DND-41 (cell line): ENCODE data around the gene NEBL.

Source experiments
- ATAC-seq: fragments of 200-7000 bp; cut with Tn5 transposase; 3 replicates; pipeline ENCODE4 v1.9.1; 2021; ENCODE audit warnings: low read depth; ENCODE audit not compliant: insufficient read depth
- DNase-seq: peaks from one replicate; pipeline ENCODE4 v3.0.0-alpha.2; 2020
- H2AFZ ChIP-seq: 2 replicates; pipeline ENCODE4 v1.6.0; 2012; ENCODE audit warnings: low read depth, low read length
- H3K27ac ChIP-seq: 2 replicates; pipeline ENCODE4 v1.5.1; 2012; ENCODE audit warnings: low read length, inconsistent platforms
- H3K27me3 ChIP-seq: fragments of 200-600 bp; sonication (generic); 2 replicates; pipeline ENCODE4 v1.6.0; 2012; ENCODE audit warnings: low read length, mild to moderate bottlenecking, inconsistent platforms; ENCODE audit not compliant: insufficient read depth, poor library complexity
- H3K36me3 ChIP-seq: 2 replicates; pipeline ENCODE4 v1.5.1; 2012; ENCODE audit warnings: low read length, inconsistent platforms; ENCODE audit not compliant: insufficient read depth
- H3K4me1 ChIP-seq: 2 replicates; pipeline ENCODE4 v1.5.1; 2012; ENCODE audit warnings: mild to moderate bottlenecking, low read length; ENCODE audit not compliant: insufficient read depth
- H3K4me2 ChIP-seq: 2 replicates; pipeline ENCODE4 v1.6.0; 2012; ENCODE audit warnings: mild to moderate bottlenecking, moderate library complexity, low read length, inconsistent platforms; ENCODE audit not compliant: insufficient read depth
- H3K4me3 ChIP-seq, 2 experiments: fragments of 200-600 bp in 1 of 2; shearing (Covaris generic) in 1 of 2; 2 replicates each; pipeline ENCODE4 v1.5.1; 2012 to 2016; ENCODE audit warnings: inconsistent platforms in 2 of 2, low read length in 2 of 2, mild to moderate bottlenecking in 2 of 2, low read depth in 1 of 2, moderate library complexity in 1 of 2
- H3K79me2 ChIP-seq: 2 replicates; pipeline ENCODE4 v1.6.0; 2012; ENCODE audit warnings: low read length, inconsistent platforms; ENCODE audit not compliant: insufficient read depth
- H3K9ac ChIP-seq: 2 replicates; pipeline ENCODE4 v1.6.0; 2012; ENCODE audit warnings: low read depth, mild to moderate bottlenecking, inconsistent platforms, low read length, moderate library complexity
- H3K9me3 ChIP-seq: 2 replicates; pipeline ENCODE4 v1.5.1; 2012; ENCODE audit warnings: low read length, moderate library complexity, mild to moderate bottlenecking, inconsistent platforms; ENCODE audit not compliant: insufficient read depth, severe bottlenecking
- H4K20me1 ChIP-seq: 2 replicates; pipeline ENCODE4 v1.6.0; 2012; ENCODE audit warnings: low read length; ENCODE audit not compliant: insufficient read depth
- EZH2 ChIP-seq: IDR thresholded peaks from 3 replicates; pipeline ENCODE4 v1.6.1; 2012; ENCODE audit warnings: borderline replicate concordance, low read depth, mild to moderate bottlenecking, moderate library complexity, low read length, inconsistent platforms; ENCODE audit not compliant: severe bottlenecking
- TF ChIP-seq, protein P1 (sequence below): IDR thresholded peaks from 2 replicates; pipeline ENCODE4 v1.5.1; 2012; ENCODE audit warnings: borderline replicate concordance, low read length, moderate library complexity, mild to moderate bottlenecking; ENCODE audit not compliant: poor library complexity, severe bottlenecking; ENCODE audit errors: extremely low read depth

The NEBL gene

DNA sequence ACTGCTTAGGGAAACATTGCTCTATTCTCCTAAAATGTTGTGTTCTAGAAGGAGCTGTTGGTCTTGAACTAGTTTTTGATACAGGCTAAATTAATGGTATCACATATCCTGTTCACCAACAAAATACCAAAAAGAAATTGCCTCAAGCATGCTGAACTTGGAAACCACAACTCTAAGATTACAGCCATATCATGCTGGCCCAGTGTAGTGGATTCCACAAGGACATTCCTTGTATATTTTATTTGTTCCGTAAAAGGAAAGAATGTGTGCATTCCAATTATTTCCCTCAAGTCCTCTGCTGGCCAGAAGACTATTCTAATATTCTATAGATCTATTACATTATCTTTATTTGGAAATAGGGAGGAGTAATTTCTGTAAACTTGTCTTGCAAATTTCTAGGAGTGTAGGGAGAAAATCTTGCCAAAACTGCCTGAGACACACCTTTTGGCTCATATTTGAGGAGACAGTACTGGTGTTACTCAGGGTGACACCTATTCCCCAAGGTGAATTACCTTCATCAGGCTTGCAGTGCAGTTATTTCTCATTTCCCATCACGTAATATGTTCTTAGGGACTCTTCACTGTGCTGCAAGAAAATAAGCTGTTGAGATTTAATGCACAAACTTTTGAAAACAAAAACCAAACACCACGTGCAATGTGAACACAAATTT lies 1.9 kb upstream of the NEBL start:
- H3K9me3 ChIP-seq = no peaks in the 10 kb centered on the region
- no peak overlapping the region for H3K9ac ChIP-seq
- H2AFZ ChIP-seq = no peak overlapping the region
- TF ChIP-seq EZH2 = no peak
- TF ChIP-seq, protein P1, sequence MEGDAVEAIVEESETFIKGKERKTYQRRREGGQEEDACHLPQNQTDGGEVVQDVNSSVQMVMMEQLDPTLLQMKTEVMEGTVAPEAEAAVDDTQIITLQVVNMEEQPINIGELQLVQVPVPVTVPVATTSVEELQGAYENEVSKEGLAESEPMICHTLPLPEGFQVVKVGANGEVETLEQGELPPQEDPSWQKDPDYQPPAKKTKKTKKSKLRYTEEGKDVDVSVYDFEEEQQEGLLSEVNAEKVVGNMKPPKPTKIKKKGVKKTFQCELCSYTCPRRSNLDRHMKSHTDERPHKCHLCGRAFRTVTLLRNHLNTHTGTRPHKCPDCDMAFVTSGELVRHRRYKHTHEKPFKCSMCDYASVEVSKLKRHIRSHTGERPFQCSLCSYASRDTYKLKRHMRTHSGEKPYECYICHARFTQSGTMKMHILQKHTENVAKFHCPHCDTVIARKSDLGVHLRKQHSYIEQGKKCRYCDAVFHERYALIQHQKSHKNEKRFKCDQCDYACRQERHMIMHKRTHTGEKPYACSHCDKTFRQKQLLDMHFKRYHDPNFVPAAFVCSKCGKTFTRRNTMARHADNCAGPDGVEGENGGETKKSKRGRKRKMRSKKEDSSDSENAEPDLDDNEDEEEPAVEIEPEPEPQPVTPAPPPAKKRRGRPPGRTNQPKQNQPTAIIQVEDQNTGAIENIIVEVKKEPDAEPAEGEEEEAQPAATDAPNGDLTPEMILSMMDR = no peak
- H3K4me2 ChIP-seq = no peak overlapping the region
- no peaks in the 10 kb centered on the region for H3K36me3 ChIP-seq
- no peak overlapping the region for H3K4me3 ChIP-seq
- H3K79me2 ChIP-seq = no peaks in the 10 kb centered on the region
- DNase-seq (no peak), ATAC-seq (no peak)
- no peak overlapping the region for H3K27ac ChIP-seq
- no peaks in the 10 kb centered on the region for H4K20me1 ChIP-seq
- H3K4me1 ChIP-seq = no peaks in the 10 kb centered on the region
- H3K27me3 ChIP-seq = no peaks in the 10 kb centered on the region

DNA sequence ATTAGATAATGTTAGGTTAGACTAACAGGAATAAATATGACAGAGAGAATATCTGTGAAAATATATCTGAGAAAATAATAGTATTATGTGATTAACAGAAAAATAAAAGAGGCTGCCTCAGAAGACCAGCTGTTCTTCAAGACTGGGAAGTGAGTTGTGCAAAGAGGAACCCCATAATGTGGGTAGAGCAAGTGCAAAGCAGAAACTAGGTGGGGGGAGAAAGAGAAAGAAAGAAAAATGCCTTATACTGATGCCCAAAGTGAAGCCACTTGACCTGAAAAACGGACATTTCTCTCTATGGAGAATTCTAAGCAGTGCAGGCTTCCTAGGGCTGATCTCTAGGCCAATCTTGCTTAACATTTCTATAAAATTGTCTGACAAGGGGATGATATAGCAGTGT lies 3.8 kb downstream of the NEBL start:
- ATAC-seq = no peak

DNA sequence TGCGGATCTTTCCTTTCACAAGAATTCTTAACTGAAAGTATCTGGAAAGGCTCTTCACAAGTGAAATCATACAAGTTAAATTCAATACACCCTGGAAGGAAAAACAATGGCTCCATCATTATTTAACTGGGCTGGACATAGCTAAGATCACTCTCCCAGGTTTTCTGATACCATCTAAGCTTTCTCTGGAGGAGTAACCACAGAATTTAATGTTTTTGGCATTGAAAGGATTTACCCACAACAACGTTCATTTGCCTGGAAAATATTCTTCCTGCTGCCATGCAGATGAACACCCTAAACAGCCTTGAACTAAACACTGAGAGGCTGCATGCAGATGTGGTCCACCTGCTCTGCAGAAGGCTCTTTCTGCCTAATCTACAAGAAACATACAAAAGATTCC lies 4.3 kb downstream of the NEBL start:
- H3K36me3 ChIP-seq = no peaks in the 10 kb centered on the region
- no peak overlapping the region for H3K27ac ChIP-seq
- H3K4me2 ChIP-seq = no peak overlapping the region
- H3K27me3 ChIP-seq = no peaks in the 10 kb centered on the region
- no peak overlapping the region for H3K4me3 ChIP-seq
- no peak for ATAC-seq
- H4K20me1 ChIP-seq = no peaks in the 10 kb centered on the region
- H2AFZ ChIP-seq = no peak overlapping the region
- H3K4me1 ChIP-seq = no peaks in the 10 kb centered on the region
- no peak overlapping the region for H3K9ac ChIP-seq
- H3K9me3 ChIP-seq = no peaks in the 10 kb centered on the region
- DNase-seq = no peak
- no peak for TF ChIP-seq EZH2
- TF ChIP-seq, protein P1 = no peak
- no peaks in the 10 kb centered on the region for H3K79me2 ChIP-seq

More for the DNA sequence above, 3.8 kb downstream of the NEBL start:
- H3K27me3 ChIP-seq = no peaks in the 10 kb centered on the region
- no peak overlapping the region for H3K4me2 ChIP-seq
- H3K79me2 ChIP-seq = no peaks in the 10 kb centered on the region
- no peak overlapping the region for H3K27ac ChIP-seq
- H4K20me1 ChIP-seq = no peaks in the 10 kb centered on the region
- no peaks in the 10 kb centered on the region for H3K36me3 ChIP-seq
- no peak for TF ChIP-seq EZH2
- TF ChIP-seq, protein P1 = no peak
- H2AFZ ChIP-seq = no peak overlapping the region
- no peak overlapping the region for H3K9ac ChIP-seq
- no peak for DNase-seq
- H3K4me1 ChIP-seq = no peaks in the 10 kb centered on the region
- no peak overlapping the region for H3K4me3 ChIP-seq
- H3K9me3 ChIP-seq = no peaks in the 10 kb centered on the region
